Measurements from ENCODE around the gene MACROD1. TPM values are rescaled to one million over a fixed set of nuclear protein-coding genes. Genes with fewer than 3 reads are reported as not detected.

Gene MACROD1, protein sequence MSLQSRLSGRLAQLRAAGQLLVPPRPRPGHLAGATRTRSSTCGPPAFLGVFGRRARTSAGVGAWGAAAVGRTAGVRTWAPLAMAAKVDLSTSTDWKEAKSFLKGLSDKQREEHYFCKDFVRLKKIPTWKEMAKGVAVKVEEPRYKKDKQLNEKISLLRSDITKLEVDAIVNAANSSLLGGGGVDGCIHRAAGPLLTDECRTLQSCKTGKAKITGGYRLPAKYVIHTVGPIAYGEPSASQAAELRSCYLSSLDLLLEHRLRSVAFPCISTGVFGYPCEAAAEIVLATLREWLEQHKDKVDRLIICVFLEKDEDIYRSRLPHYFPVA
- 23.4 and 26.7 TPM in 2 replicates for total RNA-seq

DNA sequence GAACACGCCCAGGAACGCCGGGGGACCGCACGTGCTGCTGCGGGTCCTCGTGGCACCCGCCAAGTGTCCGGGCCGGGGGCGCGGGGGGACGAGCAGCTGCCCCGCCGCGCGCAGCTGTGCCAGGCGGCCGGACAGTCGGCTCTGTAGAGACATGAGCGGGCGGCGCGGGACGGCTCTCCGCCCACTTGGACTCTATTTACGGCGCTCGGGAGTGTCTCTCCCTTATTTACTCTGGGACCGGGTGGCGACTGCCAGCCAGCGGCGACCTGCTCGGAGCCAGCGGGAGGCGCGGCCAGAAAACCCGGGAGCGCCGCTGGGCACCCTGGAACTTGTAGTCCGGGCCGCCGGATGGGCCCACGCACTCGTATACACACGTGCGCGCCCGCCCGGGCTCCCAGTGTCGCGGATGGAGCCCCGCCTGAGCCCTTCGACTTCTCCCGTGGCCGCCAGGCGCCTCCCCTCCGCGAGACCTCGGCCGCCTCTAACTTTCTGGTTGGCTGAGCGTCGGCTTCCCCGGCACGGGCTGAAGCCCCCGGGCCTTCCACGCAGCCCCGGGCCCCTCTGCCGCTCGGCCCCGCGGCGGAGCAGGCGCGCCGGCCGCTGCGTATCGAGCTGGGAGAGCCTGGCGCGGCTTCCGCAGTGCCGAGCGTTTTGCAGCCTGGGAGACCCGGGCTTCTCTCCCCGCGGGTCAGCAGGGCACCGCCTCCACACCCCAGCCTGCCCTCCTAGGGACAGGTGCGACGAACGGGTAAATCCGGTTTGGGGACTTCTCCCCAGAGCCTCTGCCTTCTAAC is at the start of gene MACROD1:
MACROD1 (minus strand) TSS at position 272 of the 794 bp plus-strand sequence; CDS start at position 153, 119 bp downstream.
- Mint-ChIP-seq H3K36me3 (ENCODE audit: low read depth) (no peaks in the 10 kb centered on the region), H3K4me1 (ENCODE audit: low read depth) (peaks cover 2% of the 10 kb centered on the region), H3K27ac (peak within 1 kb of the TSS; percentile 69), H3K27me3 (ENCODE audit: low read depth) (no peaks in the 10 kb centered on the region), H3K4me3 (ENCODE audit: low read depth) (peak within 1 kb of the TSS; percentile 91), H3K9me3 (no peaks in the 10 kb centered on the region)
- DNase-seq (ENCODE audit: low spot score), result peak; percentile 73
- intact Hi-C loops (cut with micrococcal nuclease), result loop anchor here (2.0 kb wide), 1 partner anchor 19 kb away; no protein-coding TSS in a partner anchor

DNA sequence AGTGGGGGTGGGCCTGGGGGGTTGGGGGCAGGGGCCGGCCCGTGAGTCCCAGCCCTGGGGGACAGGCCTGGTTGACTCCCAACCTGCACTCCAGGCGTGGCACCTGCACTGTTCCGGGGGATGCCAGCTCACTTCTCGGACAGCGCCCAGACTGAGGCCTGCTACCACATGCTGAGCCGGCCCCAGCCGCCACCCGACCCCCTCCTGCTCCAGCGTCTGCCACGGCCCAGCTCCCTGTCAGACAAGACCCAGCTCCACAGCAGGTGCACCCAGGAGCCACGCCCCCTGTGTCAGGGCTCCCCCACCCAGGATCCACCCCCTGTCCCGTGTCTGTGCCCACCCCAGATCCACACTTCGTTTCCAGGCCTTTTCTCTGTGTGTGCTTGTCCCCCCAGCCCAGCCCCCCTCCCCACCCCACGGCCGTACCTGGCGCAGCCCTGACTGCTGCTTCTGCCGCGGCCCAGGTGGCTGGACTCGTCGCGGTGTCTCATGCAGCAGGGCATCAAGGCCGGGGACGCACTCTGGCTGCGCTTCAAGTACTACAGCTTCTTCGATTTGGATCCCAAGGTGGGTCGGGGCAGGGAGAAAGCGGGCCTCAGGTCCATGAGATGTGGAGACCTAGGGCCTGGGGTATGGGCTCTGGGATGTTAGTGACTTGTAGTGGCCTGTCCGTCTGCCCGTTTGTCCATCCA is 45.4 kb upstream of the MACROD1 start:
- no peak overlapping the region for H3K27ac Mint-ChIP-seq
- intact Hi-C loops (cut with micrococcal nuclease), result no loop called here
- peaks cover 87% of the 10 kb centered on the region for H3K36me3 Mint-ChIP-seq (ENCODE audit: low read depth)
- H3K27me3 Mint-ChIP-seq (ENCODE audit: low read depth), result no peaks in the 10 kb centered on the region
- no peak overlapping the region for H3K4me3 Mint-ChIP-seq (ENCODE audit: low read depth)
- no peaks in the 10 kb centered on the region for H3K9me3 Mint-ChIP-seq
- no peak for DNase-seq (ENCODE audit: low spot score)
- peaks cover 17% of the 10 kb centered on the region for H3K4me1 Mint-ChIP-seq (ENCODE audit: low read depth)

DNA sequence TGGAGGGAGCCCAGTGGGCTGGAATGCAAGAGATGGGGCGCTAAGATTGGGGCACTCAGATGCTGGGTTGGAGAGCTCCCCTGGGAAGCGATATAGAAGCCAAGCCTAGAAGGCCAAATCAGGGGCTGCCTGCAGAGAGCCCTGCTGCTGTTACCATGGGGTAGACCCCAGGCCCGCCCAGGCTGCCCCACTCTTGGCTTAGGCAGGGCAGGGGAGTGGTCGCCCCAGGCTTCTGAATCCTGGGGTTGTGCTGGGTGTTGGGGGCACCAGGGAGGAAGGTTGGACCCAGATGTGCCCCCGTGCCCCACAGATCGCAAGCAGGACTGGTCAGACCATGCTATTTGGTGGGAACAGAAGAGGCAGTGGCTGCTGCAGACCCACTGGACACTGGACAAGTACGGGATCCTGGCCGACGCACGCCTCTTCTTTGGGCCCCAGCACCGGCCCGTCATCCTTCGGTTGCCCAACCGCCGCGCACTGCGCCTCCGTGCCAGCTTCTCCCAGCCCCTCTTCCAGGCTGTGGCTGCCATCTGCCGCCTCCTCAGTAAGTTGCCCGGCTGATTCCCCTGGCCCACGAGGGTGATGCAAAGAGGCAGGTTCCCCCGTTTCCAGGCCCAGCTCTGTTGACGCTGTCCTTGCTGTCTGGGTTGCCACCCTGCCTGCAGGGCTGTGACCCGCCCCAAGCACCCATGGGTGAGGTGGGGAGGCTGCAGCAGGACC is 44.5 kb upstream of the MACROD1 start:
- no peaks in the 10 kb centered on the region for H3K27me3 Mint-ChIP-seq (ENCODE audit: low read depth)
- no peak for DNase-seq (ENCODE audit: low spot score)
- no peaks in the 10 kb centered on the region for H3K9me3 Mint-ChIP-seq
- H3K4me3 Mint-ChIP-seq (ENCODE audit: low read depth), result no peak overlapping the region
- H3K36me3 Mint-ChIP-seq (ENCODE audit: low read depth), result peaks cover 90% of the 10 kb centered on the region
- peak overlapping the region; percentile 42 for H3K27ac Mint-ChIP-seq
- H3K4me1 Mint-ChIP-seq (ENCODE audit: low read depth), result peaks cover 22% of the 10 kb centered on the region
- intact Hi-C loops (cut with micrococcal nuclease), result no loop called here

DNA sequence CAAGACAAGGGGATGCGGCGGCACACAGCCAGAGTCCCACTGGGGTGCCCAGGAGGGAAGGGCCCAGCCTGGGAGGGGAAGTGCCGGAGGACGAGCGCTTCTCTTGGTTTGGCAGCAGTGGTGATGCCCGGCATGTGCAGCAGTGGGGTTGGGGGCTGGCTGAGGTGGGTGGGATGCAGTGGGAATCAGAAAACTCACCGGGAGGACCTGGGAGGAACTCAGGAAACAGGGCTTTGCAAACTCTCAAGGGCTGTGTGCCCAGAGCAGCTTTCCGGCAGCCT is 43.6 kb upstream of the MACROD1 start:
- DNase-seq (ENCODE audit: low spot score), result no peak
- intact Hi-C loops (cut with micrococcal nuclease), result loop anchor here (5.0 kb wide), 1 partner anchor 148 kb away; the partner anchor contains the start of gene RPS6KA4
- H3K9me3 Mint-ChIP-seq, result no peaks in the 10 kb centered on the region
- no peaks in the 10 kb centered on the region for H3K27me3 Mint-ChIP-seq (ENCODE audit: low read depth)
- H3K36me3 Mint-ChIP-seq (ENCODE audit: low read depth), result peaks cover 87% of the 10 kb centered on the region
- H3K4me3 Mint-ChIP-seq (ENCODE audit: low read depth), result no peak overlapping the region
- peaks cover 20% of the 10 kb centered on the region for H3K4me1 Mint-ChIP-seq (ENCODE audit: low read depth)
- H3K27ac Mint-ChIP-seq, result peak overlapping the region; percentile 33

DNA sequence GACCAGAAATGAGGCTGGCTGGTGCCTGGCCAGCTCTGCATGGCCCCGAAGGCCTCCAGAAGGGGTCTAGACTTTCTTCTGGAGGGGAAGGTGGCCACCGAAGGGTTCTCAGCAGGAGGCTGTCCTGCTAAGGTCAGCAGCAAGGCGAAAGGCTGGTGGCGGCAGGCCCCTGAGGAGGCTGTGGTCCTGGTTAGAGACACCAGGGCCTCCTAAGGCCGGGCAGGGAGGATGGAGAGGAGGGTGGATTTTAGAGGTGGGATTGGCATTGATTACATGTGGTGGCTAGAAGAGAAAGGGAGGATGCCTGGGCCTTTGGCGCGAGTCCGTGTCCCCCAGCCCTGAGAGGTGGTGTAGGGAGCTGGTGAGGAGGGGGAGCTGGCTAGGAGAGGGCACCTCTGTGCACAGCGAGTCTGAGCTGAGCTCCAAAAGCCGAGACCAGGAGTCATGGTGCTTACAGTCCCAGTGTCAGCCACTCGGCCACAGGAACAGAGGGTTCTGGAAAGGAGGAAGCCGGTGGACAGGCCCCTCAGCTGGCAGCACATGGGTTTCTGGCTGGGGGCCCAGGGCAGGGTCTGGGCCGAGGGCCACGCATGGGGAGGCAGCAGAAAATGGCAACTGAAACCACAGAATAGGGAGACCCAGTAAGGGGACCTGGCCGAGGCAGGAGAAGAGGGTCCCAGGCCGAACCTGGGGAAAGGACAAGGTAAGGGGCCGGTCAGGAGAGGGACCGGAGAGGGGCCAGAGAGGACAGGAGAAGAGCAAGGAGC is 43.1 kb upstream of the MACROD1 start:
- Mint-ChIP-seq H3K9me3 (no peaks in the 10 kb centered on the region), H3K4me1 (ENCODE audit: low read depth) (peaks cover 25% of the 10 kb centered on the region), H3K4me3 (ENCODE audit: low read depth) (peak overlapping the region; percentile 33), H3K27ac (peak overlapping the region; percentile 95), H3K27me3 (ENCODE audit: low read depth) (no peaks in the 10 kb centered on the region), H3K36me3 (ENCODE audit: low read depth) (peaks cover 87% of the 10 kb centered on the region)
- intact Hi-C loops (cut with micrococcal nuclease), result loop anchor here (5.0 kb wide), 1 partner anchor 148 kb away; the partner anchor contains the start of gene RPS6KA4
- DNase-seq (ENCODE audit: low spot score), result no peak

DNA sequence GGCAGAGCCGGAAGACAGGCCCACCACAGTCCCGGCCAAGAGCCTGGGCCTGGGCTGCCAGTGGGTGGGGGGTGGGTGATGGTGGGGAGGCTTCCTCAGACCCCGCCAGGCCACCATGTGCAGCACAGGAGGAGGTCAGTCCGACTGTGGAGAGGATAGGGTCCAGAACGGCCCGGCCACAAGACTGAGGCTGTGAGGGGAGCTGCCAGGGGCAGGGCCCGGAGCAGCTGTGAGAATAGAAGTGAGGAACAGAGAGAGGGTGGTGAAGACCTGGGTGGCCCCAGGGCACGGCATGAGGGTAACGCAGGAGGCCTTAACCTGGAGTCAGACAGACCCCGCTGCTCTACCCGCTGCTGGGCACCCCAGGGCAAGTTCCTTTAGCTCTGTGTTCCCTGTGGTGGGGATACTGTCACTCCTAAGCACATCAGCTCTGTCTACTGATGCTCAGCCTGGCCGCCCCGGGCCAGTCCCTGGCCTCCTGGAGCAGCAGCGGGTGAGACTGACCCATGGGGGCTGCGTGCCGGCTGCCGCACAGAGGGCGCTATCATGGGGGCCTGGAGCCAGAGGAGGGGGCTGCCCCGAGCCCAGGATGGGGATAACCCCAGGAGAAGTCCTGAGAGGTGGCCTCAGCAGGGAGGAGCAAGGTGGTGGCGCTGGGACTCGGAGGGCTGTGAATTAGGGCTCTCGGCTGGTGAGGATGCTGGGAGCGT is 42.3 kb upstream of the MACROD1 start:
- no peak for DNase-seq (ENCODE audit: low spot score)
- peak overlapping the region; percentile 95 for H3K27ac Mint-ChIP-seq
- peaks cover 90% of the 10 kb centered on the region for H3K36me3 Mint-ChIP-seq (ENCODE audit: low read depth)
- peaks cover 25% of the 10 kb centered on the region for H3K4me1 Mint-ChIP-seq (ENCODE audit: low read depth)
- intact Hi-C loops (cut with micrococcal nuclease), result loop anchor here (5.0 kb wide), 1 partner anchor 149 kb away; the partner anchor contains the start of gene RPS6KA4
- peak overlapping the region; percentile 92 for H3K4me3 Mint-ChIP-seq (ENCODE audit: low read depth)
- no peaks in the 10 kb centered on the region for H3K27me3 Mint-ChIP-seq (ENCODE audit: low read depth)
- H3K9me3 Mint-ChIP-seq, result no peaks in the 10 kb centered on the region

DNA sequence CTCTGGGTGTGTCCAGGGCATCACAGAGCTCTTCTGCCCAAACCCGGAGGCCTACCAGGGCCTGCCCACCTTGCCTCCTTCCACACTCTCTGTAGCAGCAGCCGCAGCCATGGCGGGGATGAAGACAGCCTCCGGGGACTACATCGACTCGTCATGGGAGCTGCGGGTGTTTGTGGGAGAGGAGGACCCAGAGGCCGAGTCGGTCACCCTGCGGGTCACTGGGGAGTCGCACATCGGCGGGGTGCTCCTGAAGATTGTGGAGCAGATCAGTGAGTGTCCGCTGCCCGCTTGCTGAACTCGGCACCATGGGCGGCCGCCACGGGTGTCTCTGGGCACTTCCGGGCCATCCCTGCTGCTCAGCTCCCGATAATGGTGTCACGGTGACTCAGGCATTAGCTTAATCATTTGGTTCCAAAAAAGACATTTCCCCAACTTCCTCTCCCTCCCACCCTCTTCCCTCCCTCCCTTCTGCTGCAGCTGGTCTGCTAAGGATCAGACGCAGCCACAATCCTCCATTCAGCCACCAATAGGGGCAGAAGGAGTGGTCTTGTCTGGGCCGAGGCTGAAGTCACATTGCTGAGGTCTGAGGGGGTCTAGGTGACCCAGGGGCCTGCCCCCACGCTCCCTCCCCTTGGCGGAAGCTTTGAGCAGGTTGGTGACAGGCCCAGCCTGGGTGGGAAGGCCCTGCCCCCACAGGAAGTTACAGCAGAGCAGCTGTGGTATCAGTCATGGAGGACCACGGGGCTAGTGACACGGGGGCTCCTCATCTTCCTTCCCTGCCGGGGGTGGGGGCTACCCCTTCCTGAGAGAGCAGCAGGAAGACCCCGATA is 41.6 kb upstream of the MACROD1 start:
- H3K4me1 Mint-ChIP-seq (ENCODE audit: low read depth), result peaks cover 26% of the 10 kb centered on the region

DNA sequence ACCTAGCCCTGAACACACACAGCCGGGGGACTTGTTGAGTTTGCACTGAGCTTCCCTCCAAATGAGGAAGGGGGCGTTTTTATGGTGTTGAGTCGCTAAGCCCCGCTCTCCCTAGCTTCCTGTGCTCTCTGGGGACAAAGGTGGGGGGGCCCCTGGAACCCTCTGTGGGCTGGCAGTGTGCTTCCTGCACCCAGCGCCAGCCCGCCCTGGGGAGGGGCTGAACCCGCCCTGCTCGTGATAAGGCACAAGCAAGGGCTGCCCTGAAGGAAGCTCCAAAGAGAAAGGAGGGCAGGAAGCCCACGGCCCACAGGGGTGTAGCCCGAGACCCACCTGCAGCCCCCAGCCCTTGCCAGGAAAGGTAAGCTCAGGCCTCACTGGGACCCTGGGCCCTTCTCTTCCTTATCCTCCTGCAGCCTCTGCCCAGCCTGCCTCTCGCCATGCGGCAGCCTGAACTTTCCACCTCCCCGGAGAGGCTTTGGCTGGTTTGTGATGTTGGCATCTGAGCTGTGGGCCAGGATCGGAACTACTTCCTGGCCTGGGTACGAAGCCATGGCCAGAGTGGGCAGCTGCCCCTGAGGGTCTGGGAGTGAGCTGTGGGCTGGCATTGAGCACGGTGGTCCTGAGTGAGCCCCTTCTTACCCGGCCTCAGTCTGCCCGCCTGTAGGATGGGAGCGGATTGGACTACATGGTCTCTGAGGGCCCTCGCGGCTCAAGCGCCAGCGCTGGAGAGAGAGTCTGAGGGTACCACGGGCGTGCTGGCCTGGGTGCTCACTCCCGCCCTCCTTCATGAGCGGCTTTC is 40.7 kb upstream of the MACROD1 start, which contains the start of gene FERMT3:
FERMT3 (plus strand) TSS at position 265 of the 799 bp plus-strand sequence. CDS start 644 bp downstream, outside the sequence.
- Mint-ChIP-seq H3K4me3 (ENCODE audit: low read depth) (peak within 1 kb of the TSS; percentile 92), H3K36me3 (ENCODE audit: low read depth) (peaks cover 90% of the 10 kb centered on the region), H3K27ac (peak within 1 kb of the TSS; percentile 95), H3K27me3 (ENCODE audit: low read depth) (no peaks in the 10 kb centered on the region), H3K4me1 (ENCODE audit: low read depth) (peaks cover 25% of the 10 kb centered on the region), H3K9me3 (no peaks in the 10 kb centered on the region)
- DNase-seq (ENCODE audit: low spot score), result peak; percentile 74
- intact Hi-C loops (cut with micrococcal nuclease), result loop anchor here (1.0 to 5.0 kb wide), 5 partner anchors 19 to 151 kb away; partner anchors contain the start of genes FKBP2, NUDT22, RPS6KA4 and TRPT1

More for the DNA sequence above, 41.6 kb upstream of the MACROD1 start:
- intact Hi-C loops (cut with micrococcal nuclease), result loop anchor here (1.0 to 5.0 kb wide), 5 partner anchors 19 to 150 kb away; partner anchors contain the start of genes FKBP2, NUDT22, RPS6KA4 and TRPT1
- Mint-ChIP-seq H3K27me3 (ENCODE audit: low read depth) (no peaks in the 10 kb centered on the region), H3K27ac (peak overlapping the region; percentile 95), H3K36me3 (ENCODE audit: low read depth) (peaks cover 92% of the 10 kb centered on the region), H3K4me3 (ENCODE audit: low read depth) (peak overlapping the region; percentile 92), H3K9me3 (no peaks in the 10 kb centered on the region)
- peak; percentile 73 for DNase-seq (ENCODE audit: low spot score)

DNA sequence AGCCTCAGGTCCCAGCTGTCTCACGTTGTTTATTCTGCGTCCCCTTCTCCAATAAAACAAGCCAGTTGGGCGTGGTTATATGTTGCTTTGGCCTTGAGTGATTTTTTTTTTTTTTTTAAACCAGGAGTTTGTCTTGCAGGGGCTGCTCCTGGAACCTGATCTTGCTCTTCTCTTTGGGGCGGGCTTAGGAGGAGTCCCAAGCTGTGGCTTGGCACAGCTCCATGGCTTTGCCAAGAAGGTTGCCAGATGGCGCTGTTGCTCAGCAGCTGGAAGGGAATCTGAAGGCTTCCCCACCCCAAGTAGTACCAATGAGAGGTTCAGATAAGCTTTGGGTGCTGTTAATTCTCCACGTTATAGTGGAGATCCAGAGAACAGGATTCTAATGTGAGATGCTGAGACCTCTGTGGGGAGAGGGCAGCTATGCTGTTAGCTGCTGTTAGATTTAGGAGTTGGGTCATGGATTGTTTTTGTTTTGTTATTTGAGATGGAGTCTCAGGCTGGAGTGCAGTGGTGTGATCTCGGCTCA is 38.6 kb upstream of the MACROD1 start:
- Mint-ChIP-seq H3K27me3 (ENCODE audit: low read depth) (no peaks in the 10 kb centered on the region), H3K4me1 (ENCODE audit: low read depth) (peaks cover 21% of the 10 kb centered on the region), H3K4me3 (ENCODE audit: low read depth) (peak overlapping the region; percentile 75), H3K27ac (peak overlapping the region; percentile 81), H3K9me3 (no peaks in the 10 kb centered on the region), H3K36me3 (ENCODE audit: low read depth) (peaks cover 91% of the 10 kb centered on the region)
- intact Hi-C loops (cut with micrococcal nuclease), result loop anchor here (1.0 kb wide), 1 partner anchor 100 kb away; no protein-coding TSS in a partner anchor
- DNase-seq (ENCODE audit: low spot score), result peak; percentile 67

DNA sequence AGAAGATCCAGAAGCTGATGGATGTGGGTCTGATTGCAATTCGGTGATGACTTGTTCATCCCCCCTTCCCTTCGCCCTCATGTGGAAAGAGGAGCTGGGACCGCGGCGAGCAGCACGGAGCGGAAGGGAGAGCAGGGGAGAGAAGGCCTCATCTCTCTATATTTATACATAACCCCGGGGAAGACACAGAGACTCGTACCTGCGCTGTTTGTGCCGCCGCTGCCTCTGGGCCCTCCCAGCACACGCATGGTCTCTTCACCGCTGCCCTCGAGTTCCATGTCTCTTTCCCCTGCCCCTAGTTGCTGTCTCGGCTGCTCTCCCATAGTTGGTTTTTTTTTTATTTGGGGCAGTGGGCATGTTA is 38.1 kb upstream of the MACROD1 start:
- no peaks in the 10 kb centered on the region for H3K27me3 Mint-ChIP-seq (ENCODE audit: low read depth)
- H3K36me3 Mint-ChIP-seq (ENCODE audit: low read depth), result peaks cover 89% of the 10 kb centered on the region
- intact Hi-C loops (cut with micrococcal nuclease), result loop anchor here (1.0 kb wide), 1 partner anchor 100 kb away; no protein-coding TSS in a partner anchor
- peaks cover 19% of the 10 kb centered on the region for H3K4me1 Mint-ChIP-seq (ENCODE audit: low read depth)
- DNase-seq (ENCODE audit: low spot score), result no peak
- H3K4me3 Mint-ChIP-seq (ENCODE audit: low read depth), result no peak overlapping the region
- no peak overlapping the region for H3K27ac Mint-ChIP-seq
- no peaks in the 10 kb centered on the region for H3K9me3 Mint-ChIP-seq

All from activated T-helper 2 cell treated with anti-CD3 and anti-CD28 coated beads, Interferon-gamma antibody, Interleukin-2, Interleukin-4, amounts not matched to agents 10 μg/mL and 5 μg/mL and 100 μg/mL, durations not matched to agents 14 hours and 24 hours and 36 hours (primary cell).